HepG2 (cell line): ENCODE data around the gene ZNF544. TPM values are rescaled to one million over a fixed set of nuclear protein-coding genes. Genes with fewer than 3 reads are reported as not detected.

Source experiments
- AKAP8 ChIP-seq: sonication (generic); formaldehyde crosslinking; IDR thresholded peaks from 2 replicates; pipeline ENCODE4 v1.5.1; 2020; ENCODE audit warnings: mild to moderate bottlenecking, missing genetic modification reagents
- ARID2 ChIP-seq: sonication (generic); formaldehyde crosslinking; IDR thresholded peaks from 2 replicates; pipeline ENCODE4 v1.8.1; 2022; ENCODE audit warnings: mild to moderate bottlenecking, missing genetic modification reagents, borderline replicate concordance
- CCAR2 ChIP-seq: fragments of 200-400 bp; formaldehyde crosslinking; optimal IDR thresholded peaks from 2 replicates; pipeline ENCODE3; 2018; ENCODE audit warnings: low read depth, mild to moderate bottlenecking, low read length, moderate library complexity
- CHD2 ChIP-seq: IDR thresholded peaks from 2 replicates; pipeline ENCODE4 v1.6.1; 2011; ENCODE audit warnings: low read depth, low read length, improper control_type of control experiment
- EZH2 ChIP-seq: conservative IDR thresholded peaks from 2 replicates; pipeline ENCODE4 v1.6.1; 2012; ENCODE audit warnings: mild to moderate bottlenecking, low read depth, low read length, moderate library complexity
- NCOA1 ChIP-seq: sonication (generic); formaldehyde crosslinking; IDR thresholded peaks from 2 replicates; pipeline ENCODE4 v1.9.0; 2021; ENCODE audit warnings: missing genetic modification reagents
- RFXANK ChIP-seq: IDR thresholded peaks from 2 replicates; pipeline ENCODE4 v1.6.1; 2016
- STAG1 ChIP-seq: sonication (generic); formaldehyde crosslinking; IDR thresholded peaks from 2 replicates; pipeline ENCODE4 v1.4.0; 2020; ENCODE audit warnings: missing genetic modification reagents
- TOPORS ChIP-seq: sonication (generic); formaldehyde crosslinking; IDR thresholded peaks from 2 replicates; pipeline ENCODE4 v1.8.0; 2023; ENCODE audit warnings: mild to moderate bottlenecking, missing genetic modification reagents
- polyA plus RNA-seq, 8 experiments: library from polyadenylated mRNA; depleted of rRNA in 3 of 8; stranded (reverse) in 7 of 8; unstranded in 1 of 8; fragments of >200 nt; fragmentation: Illumina TruSeq in 4 of 8; extraction: Trizol in 4 of 8; gene quantifications; 2 replicates each; pipeline versions ENCODE4 v1.2.1 to v1.2.3, GENCODE V29; 2011 to 2016; ENCODE audit warnings: low read depth in 4 of 8, missing spikeins in 1 of 8, mixed read lengths in 1 of 8; ENCODE audit not compliant: insufficient read depth in 1 of 8
- total RNA-seq, 5 experiments: library from RNA; depleted of rRNA; stranded (reverse); fragments of >200 nt; fragmentation: Illumina TruSeq; extraction: Trizol; gene quantifications; 2 replicates each; pipeline ENCODE4 v1.2.3, GENCODE V29; 2016; ENCODE audit warnings: low read depth in 1 of 5
- TF ChIP-seq, protein P1 (sequence below): IDR thresholded peaks from 2 replicates; pipeline ENCODE4 v1.6.1; 2016; ENCODE audit warnings: low read depth, missing genetic modification reagents, missing compliant biosample characterization
- TF ChIP-seq, protein P2 (sequence below): sonication (generic); formaldehyde crosslinking; IDR thresholded peaks from 2 replicates; pipeline ENCODE4 v1.5.0; 2020; ENCODE audit warnings: mild to moderate bottlenecking, missing genetic modification reagents, moderate library complexity
- TF ChIP-seq, protein P3 (sequence below): sonication (generic); formaldehyde crosslinking; IDR thresholded peaks from 2 replicates; pipeline ENCODE4 v1.4.0; 2020; ENCODE audit warnings: missing genetic modification reagents, borderline replicate concordance

ZNF544 gene
- total and polyA plus RNA-seq, 2 of the 13 experiments (the other 11 are each of a cell fraction or from before 2014, with no cell fraction given): 13.1 to 17.0 TPM

DNA sequence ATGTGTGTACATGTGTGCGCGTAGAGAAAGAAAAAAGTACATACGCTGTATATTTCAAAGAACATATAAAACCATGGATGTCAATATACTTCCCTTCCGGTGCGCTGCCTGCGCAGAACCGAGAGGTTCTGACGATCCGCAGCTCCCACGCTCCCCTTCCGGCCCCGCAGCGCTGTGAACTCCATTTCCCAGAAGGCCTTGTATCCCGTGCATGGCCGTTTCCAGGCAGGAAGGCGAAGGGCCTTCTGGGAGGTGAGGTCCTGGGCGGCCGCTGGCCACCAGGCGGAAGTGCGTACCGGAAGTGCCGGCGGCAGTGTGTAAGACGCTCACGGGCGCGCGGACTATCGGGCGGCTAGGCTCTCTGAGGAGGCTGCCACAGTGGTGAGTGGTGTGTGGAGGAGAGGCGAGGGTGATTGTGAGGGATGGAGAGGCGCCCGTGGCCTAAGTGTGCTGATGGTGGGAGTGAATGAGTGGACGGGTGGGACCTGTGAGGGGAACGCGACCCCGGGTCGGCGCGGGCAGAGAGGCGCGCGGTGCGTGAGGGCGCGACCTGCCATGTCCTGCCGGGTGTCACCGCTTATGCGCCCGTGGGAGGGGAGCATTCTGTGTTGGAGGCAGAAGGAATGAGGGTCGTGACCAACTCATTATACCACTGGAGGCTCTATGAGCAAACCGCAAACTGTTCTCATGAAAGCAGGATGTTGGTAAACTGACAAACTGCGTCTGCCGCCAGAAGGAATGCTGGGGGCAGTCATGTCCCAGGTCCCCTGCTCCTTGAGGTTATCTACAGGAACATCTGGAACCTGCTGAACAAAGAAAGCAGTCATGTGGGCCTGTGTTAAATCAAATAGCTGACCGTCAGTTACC is 76.6 kb downstream of the ZNF544 start, which contains the start of gene ERVK3-1 (continued):
- TF ChIP-seq, protein P1, sequence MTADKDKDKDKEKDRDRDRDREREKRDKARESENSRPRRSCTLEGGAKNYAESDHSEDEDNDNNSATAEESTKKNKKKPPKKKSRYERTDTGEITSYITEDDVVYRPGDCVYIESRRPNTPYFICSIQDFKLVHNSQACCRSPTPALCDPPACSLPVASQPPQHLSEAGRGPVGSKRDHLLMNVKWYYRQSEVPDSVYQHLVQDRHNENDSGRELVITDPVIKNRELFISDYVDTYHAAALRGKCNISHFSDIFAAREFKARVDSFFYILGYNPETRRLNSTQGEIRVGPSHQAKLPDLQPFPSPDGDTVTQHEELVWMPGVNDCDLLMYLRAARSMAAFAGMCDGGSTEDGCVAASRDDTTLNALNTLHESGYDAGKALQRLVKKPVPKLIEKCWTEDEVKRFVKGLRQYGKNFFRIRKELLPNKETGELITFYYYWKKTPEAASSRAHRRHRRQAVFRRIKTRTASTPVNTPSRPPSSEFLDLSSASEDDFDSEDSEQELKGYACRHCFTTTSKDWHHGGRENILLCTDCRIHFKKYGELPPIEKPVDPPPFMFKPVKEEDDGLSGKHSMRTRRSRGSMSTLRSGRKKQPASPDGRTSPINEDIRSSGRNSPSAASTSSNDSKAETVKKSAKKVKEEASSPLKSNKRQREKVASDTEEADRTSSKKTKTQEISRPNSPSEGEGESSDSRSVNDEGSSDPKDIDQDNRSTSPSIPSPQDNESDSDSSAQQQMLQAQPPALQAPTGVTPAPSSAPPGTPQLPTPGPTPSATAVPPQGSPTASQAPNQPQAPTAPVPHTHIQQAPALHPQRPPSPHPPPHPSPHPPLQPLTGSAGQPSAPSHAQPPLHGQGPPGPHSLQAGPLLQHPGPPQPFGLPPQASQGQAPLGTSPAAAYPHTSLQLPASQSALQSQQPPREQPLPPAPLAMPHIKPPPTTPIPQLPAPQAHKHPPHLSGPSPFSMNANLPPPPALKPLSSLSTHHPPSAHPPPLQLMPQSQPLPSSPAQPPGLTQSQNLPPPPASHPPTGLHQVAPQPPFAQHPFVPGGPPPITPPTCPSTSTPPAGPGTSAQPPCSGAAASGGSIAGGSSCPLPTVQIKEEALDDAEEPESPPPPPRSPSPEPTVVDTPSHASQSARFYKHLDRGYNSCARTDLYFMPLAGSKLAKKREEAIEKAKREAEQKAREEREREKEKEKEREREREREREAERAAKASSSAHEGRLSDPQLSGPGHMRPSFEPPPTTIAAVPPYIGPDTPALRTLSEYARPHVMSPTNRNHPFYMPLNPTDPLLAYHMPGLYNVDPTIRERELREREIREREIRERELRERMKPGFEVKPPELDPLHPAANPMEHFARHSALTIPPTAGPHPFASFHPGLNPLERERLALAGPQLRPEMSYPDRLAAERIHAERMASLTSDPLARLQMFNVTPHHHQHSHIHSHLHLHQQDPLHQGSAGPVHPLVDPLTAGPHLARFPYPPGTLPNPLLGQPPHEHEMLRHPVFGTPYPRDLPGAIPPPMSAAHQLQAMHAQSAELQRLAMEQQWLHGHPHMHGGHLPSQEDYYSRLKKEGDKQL (CRISPR knock-in tag): no peak; the same call in 1 of the 2 replicates
- 0 out of 2 replicates have a peak, but pooled peaks have one; percentile 51 for TF ChIP-seq ARID2
- TF ChIP-seq TOPORS (CRISPR knock-in tag): peak; percentile 83
- TF ChIP-seq NCOA1 (CRISPR knock-in tag): no peak
- TF ChIP-seq RFXANK (CRISPR knock-in tag): no peak
- TF ChIP-seq, protein P2, sequence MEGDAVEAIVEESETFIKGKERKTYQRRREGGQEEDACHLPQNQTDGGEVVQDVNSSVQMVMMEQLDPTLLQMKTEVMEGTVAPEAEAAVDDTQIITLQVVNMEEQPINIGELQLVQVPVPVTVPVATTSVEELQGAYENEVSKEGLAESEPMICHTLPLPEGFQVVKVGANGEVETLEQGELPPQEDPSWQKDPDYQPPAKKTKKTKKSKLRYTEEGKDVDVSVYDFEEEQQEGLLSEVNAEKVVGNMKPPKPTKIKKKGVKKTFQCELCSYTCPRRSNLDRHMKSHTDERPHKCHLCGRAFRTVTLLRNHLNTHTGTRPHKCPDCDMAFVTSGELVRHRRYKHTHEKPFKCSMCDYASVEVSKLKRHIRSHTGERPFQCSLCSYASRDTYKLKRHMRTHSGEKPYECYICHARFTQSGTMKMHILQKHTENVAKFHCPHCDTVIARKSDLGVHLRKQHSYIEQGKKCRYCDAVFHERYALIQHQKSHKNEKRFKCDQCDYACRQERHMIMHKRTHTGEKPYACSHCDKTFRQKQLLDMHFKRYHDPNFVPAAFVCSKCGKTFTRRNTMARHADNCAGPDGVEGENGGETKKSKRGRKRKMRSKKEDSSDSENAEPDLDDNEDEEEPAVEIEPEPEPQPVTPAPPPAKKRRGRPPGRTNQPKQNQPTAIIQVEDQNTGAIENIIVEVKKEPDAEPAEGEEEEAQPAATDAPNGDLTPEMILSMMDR (CRISPR knock-in tag): peak; percentile 33; the same call in 1 of the 2 replicates
- TF ChIP-seq, protein P3, sequence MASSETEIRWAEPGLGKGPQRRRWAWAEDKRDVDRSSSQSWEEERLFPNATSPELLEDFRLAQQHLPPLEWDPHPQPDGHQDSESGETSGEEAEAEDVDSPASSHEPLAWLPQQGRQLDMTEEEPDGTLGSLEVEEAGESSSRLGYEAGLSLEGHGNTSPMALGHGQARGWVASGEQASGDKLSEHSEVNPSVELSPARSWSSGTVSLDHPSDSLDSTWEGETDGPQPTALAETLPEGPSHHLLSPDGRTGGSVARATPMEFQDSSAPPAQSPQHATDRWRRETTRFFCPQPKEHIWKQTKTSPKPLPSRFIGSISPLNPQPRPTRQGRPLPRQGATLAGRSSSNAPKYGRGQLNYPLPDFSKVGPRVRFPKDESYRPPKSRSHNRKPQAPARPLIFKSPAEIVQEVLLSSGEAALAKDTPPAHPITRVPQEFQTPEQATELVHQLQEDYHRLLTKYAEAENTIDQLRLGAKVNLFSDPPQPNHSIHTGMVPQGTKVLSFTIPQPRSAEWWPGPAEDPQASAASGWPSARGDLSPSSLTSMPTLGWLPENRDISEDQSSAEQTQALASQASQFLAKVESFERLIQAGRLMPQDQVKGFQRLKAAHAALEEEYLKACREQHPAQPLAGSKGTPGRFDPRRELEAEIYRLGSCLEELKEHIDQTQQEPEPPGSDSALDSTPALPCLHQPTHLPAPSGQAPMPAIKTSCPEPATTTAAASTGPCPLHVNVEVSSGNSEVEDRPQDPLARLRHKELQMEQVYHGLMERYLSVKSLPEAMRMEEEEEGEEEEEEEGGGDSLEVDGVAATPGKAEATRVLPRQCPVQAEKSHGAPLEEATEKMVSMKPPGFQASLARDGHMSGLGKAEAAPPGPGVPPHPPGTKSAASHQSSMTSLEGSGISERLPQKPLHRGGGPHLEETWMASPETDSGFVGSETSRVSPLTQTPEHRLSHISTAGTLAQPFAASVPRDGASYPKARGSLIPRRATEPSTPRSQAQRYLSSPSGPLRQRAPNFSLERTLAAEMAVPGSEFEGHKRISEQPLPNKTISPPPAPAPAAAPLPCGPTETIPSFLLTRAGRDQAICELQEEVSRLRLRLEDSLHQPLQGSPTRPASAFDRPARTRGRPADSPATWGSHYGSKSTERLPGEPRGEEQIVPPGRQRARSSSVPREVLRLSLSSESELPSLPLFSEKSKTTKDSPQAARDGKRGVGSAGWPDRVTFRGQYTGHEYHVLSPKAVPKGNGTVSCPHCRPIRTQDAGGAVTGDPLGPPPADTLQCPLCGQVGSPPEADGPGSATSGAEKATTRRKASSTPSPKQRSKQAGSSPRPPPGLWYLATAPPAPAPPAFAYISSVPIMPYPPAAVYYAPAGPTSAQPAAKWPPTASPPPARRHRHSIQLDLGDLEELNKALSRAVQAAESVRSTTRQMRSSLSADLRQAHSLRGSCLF: no peak
- no peak for TF ChIP-seq EZH2
- TF ChIP-seq CCAR2: no peak
- TF ChIP-seq STAG1: 0 out of 2 replicates have a peak, but pooled peaks have one; percentile 8
- TF ChIP-seq CHD2: no peak
- 0 out of 2 replicates have a peak, but pooled peaks have one; percentile 68 for TF ChIP-seq AKAP8 (CRISPR knock-in tag)
- TF ChIP-seq, all 625 proteins: peak for 267
